ENCODE data around the gene C5orf58.

The C5orf58 gene

DNA sequence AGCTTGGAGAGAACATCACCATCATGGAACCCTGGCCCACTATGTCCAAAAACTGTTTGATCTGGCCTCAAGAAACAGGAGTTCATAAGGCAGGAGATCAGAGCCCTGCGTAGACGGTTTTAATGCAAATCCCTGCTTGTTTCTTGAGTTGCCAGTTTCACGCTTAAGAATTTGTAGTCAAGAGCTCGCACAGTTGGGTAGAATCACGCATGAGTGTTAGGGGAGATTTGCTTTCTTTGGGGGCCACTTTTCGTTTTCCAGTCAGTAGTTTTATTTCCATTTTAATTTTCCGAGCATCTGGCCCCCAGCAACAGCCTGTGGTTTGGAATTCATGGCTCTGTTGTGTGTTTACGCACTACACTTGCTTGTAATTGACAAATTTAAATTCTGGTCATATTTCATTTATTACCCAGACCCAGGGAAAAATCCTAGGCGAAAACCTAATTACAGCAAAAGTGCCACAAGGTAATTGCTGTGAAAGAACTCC is 6.6 kb upstream of the C5orf58 start:
- Histone ChIP-seq H3K4me1 (ENCODE audit: insufficient read depth, low read length, poor library complexity, severe bottlenecking) (peaks cover 3% of the 10 kb centered on the region), H3K79me2 (ENCODE audit: insufficient read depth, low read length) (no peaks in the 10 kb centered on the region), H3K4me2 (ENCODE audit: low read depth, low read length, poor library complexity, severe bottlenecking) (no peak overlapping the region), H3K9me2 (replicated peaks; ENCODE audit: low read depth, low read length) (no peaks in the 10 kb centered on the region), H4K20me1 (ENCODE audit: insufficient read depth, low read length, poor library complexity, severe bottlenecking) (no peaks in the 10 kb centered on the region), H3K4me3 (ENCODE audit: low read length, poor library complexity, severe bottlenecking) (no peak overlapping the region), H3K9me3 (ENCODE audit: insufficient read depth, low read depth, low read length) (no peaks in the 10 kb centered on the region), H3K36me3 (ENCODE audit: insufficient read depth, low read length) (no peaks in the 10 kb centered on the region), H3K27me3 (ENCODE audit: insufficient read depth, low read length, poor library complexity, severe bottlenecking) (no peaks in the 10 kb centered on the region), H3F3A (ENCODE audit: low read depth) (no peaks in the 10 kb centered on the region), H2AFZ (ENCODE audit: low read length) (no peak overlapping the region), H3K9ac (ENCODE audit: low read depth, low read length, poor library complexity, severe bottlenecking) (no peak overlapping the region)
- no peak for TF ChIP-seq EZH2phosphoT487 (IDR thresholded peaks at IDR 0.05; ENCODE audit: borderline replicate concordance)
- TF ChIP-seq, protein P1, sequence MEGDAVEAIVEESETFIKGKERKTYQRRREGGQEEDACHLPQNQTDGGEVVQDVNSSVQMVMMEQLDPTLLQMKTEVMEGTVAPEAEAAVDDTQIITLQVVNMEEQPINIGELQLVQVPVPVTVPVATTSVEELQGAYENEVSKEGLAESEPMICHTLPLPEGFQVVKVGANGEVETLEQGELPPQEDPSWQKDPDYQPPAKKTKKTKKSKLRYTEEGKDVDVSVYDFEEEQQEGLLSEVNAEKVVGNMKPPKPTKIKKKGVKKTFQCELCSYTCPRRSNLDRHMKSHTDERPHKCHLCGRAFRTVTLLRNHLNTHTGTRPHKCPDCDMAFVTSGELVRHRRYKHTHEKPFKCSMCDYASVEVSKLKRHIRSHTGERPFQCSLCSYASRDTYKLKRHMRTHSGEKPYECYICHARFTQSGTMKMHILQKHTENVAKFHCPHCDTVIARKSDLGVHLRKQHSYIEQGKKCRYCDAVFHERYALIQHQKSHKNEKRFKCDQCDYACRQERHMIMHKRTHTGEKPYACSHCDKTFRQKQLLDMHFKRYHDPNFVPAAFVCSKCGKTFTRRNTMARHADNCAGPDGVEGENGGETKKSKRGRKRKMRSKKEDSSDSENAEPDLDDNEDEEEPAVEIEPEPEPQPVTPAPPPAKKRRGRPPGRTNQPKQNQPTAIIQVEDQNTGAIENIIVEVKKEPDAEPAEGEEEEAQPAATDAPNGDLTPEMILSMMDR (conservative IDR thresholded peaks at IDR 0.05; ENCODE audit: low read length) = no peak

DNA sequence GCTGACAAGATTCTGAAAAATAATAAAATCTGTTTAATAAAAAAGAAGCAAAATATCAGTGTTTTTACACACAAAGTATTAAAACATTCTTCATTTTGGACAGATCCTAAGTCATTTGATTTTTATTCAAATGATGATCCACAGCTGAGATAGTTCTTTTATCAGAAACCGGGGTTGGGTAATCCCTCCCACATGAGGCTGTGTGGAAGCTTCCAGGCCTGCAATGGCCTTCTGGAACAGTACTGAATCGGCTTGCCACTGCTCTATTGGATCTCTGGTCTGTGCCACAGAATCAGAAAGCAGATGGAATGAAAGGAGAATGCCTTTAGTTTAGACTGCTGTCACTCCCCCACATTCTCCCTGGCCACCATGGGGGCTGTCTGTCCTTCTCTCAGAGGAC is 6.1 kb upstream of the C5orf58 start:
- TF ChIP-seq, protein P1 (conservative IDR thresholded peaks at IDR 0.05; ENCODE audit: low read length) = no peak
- TF ChIP-seq EZH2phosphoT487 (IDR thresholded peaks at IDR 0.05; ENCODE audit: borderline replicate concordance) = no peak
- Histone ChIP-seq H3K9me2 (replicated peaks; ENCODE audit: low read depth, low read length) (no peaks in the 10 kb centered on the region), H3K9me3 (ENCODE audit: insufficient read depth, low read depth, low read length) (no peaks in the 10 kb centered on the region), H3K4me1 (ENCODE audit: insufficient read depth, low read length, poor library complexity, severe bottlenecking) (no peaks in the 10 kb centered on the region), H3K4me2 (ENCODE audit: low read depth, low read length, poor library complexity, severe bottlenecking) (no peak overlapping the region), H2AFZ (ENCODE audit: low read length) (no peak overlapping the region), H4K20me1 (ENCODE audit: insufficient read depth, low read length, poor library complexity, severe bottlenecking) (no peaks in the 10 kb centered on the region), H3K79me2 (ENCODE audit: insufficient read depth, low read length) (no peaks in the 10 kb centered on the region), H3K9ac (ENCODE audit: low read depth, low read length, poor library complexity, severe bottlenecking) (no peak overlapping the region), H3K27me3 (ENCODE audit: insufficient read depth, low read length, poor library complexity, severe bottlenecking) (no peaks in the 10 kb centered on the region), H3K4me3 (ENCODE audit: low read length, poor library complexity, severe bottlenecking) (no peak overlapping the region), H3K36me3 (ENCODE audit: insufficient read depth, low read length) (no peaks in the 10 kb centered on the region), H3F3A (ENCODE audit: low read depth) (no peaks in the 10 kb centered on the region)

DNA sequence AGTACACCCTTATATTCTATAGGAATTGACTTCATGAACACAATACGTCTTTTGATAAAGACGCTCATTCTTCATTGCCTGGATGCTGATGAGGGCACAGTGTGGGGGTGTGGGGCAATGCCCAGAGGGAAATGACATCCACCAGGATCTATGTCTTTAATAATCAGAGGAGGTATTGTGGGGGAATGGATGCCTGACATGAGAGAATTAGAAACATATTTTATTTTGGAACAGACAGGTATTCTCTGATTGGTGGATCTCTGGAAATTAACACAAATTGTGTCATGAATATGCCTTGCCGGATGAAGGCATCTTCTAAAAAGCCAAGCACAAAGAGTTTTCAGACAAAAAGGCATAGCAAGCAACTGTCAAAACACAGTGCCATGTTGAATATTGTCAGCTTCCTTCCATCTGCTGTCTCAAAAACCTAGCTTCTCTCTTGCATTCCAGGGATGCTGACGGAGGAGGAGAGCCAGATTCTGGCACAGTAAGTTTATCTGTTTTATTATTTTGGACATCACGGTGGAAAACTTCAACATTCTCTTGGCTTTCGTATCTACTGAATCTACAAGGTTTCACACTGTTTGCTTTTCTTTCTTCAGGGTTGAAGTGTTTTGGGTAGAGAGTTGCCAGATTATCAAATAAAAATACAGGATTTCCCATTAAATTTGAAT is 3.9 kb upstream of the C5orf58 start:
- Histone ChIP-seq H3K4me1 (ENCODE audit: insufficient read depth, low read length, poor library complexity, severe bottlenecking) (no peaks in the 10 kb centered on the region), H3K9ac (ENCODE audit: low read depth, low read length, poor library complexity, severe bottlenecking) (no peak overlapping the region), H3K27me3 (ENCODE audit: insufficient read depth, low read length, poor library complexity, severe bottlenecking) (no peaks in the 10 kb centered on the region), H3K79me2 (ENCODE audit: insufficient read depth, low read length) (no peaks in the 10 kb centered on the region), H2AFZ (ENCODE audit: low read length) (no peak overlapping the region), H4K20me1 (ENCODE audit: insufficient read depth, low read length, poor library complexity, severe bottlenecking) (no peaks in the 10 kb centered on the region), H3K4me3 (ENCODE audit: low read length, poor library complexity, severe bottlenecking) (no peak overlapping the region), H3K36me3 (ENCODE audit: insufficient read depth, low read length) (no peaks in the 10 kb centered on the region), H3K9me2 (replicated peaks; ENCODE audit: low read depth, low read length) (no peaks in the 10 kb centered on the region), H3K9me3 (ENCODE audit: insufficient read depth, low read depth, low read length) (no peaks in the 10 kb centered on the region), H3F3A (ENCODE audit: low read depth) (no peaks in the 10 kb centered on the region), H3K4me2 (ENCODE audit: low read depth, low read length, poor library complexity, severe bottlenecking) (no peak overlapping the region)
- no peak for TF ChIP-seq EZH2phosphoT487 (IDR thresholded peaks at IDR 0.05; ENCODE audit: borderline replicate concordance)
- TF ChIP-seq, protein P1 (conservative IDR thresholded peaks at IDR 0.05; ENCODE audit: low read length) = no peak

Measured in Loucy (cell line).